ENCODE data around the gene MAGEA9B. TPM values are rescaled to one million over a fixed set of nuclear protein-coding genes. Genes with fewer than 3 reads are reported as not detected.
"Not testable (repeated sequence)": the region's sequence is repeated elsewhere in the genome, so short reads cannot be mapped to it uniquely, and the experiment has no call there.

The MAGEA9B gene
- total and polyA plus RNA-seq, 2 donors, result not detected

- H3K27ac ChIP-seq (ENCODE audit: low read depth); H3K4me3 ChIP-seq (ENCODE audit: low read depth, low read length); H3K36me3 ChIP-seq (ENCODE audit: insufficient read depth); H3K4me1 ChIP-seq (ENCODE audit: insufficient read depth); DNase-seq (ENCODE audit: extremely low spot score): not testable (repeated sequence)
- 85% methylated on average over 7 of the region's 11 CpGs for WGBS
Observed at GRCh38 chrX:149537474-149537873, 49.8 kb downstream of the MAGEA9B start.

- H3K27ac ChIP-seq (ENCODE audit: low read depth); H3K4me1 ChIP-seq (ENCODE audit: insufficient read depth); H3K4me3 ChIP-seq (ENCODE audit: low read depth, low read length); DNase-seq (ENCODE audit: extremely low spot score); H3K36me3 ChIP-seq (ENCODE audit: insufficient read depth): not testable (repeated sequence)
- 92% methylated on average over 3 of the region's 3 CpGs for whole genome bisulfite sequencing
Observed at GRCh38 chrX:149534926-149535602, 52.2 kb downstream of the MAGEA9B start.

- H3K36me3 ChIP-seq (ENCODE audit: insufficient read depth); DNase-seq (ENCODE audit: extremely low spot score); H3K4me3 ChIP-seq (ENCODE audit: low read depth, low read length); H3K4me1 ChIP-seq (ENCODE audit: insufficient read depth); H3K27ac ChIP-seq (ENCODE audit: low read depth): not testable (repeated sequence)
- WGBS, result 94% methylated on average over 9 of the region's 11 CpGs
Observed at GRCh38 chrX:149533999-149534398, 53.3 kb downstream of the MAGEA9B start.

- not testable (repeated sequence) for H3K4me1 ChIP-seq (ENCODE audit: insufficient read depth); H3K4me3 ChIP-seq (ENCODE audit: low read depth, low read length); H3K36me3 ChIP-seq (ENCODE audit: insufficient read depth); H3K27ac ChIP-seq (ENCODE audit: low read depth); DNase-seq (ENCODE audit: extremely low spot score)
- no CpG with 5 or more reads among the region's 3 CpGs for WGBS
Observed at GRCh38 chrX:149532868-149533267, 54.4 kb downstream of the MAGEA9B start.

Other genes with a start within 250 kb of the MAGEA9B start
- 44.3 TPM for gene IDS, start 82.2 kb downstream of the MAGEA9B start, total RNA-seq
- gene IDS, start 82.2 kb downstream of the MAGEA9B start, polyA plus RNA-seq, result 62.6 TPM
- gene EOLA1, start 46.4 kb downstream of the MAGEA9B start, total RNA-seq, result 10.2 TPM
- gene EOLA1, start 46.4 kb downstream of the MAGEA9B start, polyA plus RNA-seq, result 20.1 TPM
- gene HSFX3, start 37.5 kb downstream of the MAGEA9B start, total RNA-seq, result not detected
- gene HSFX3, start 37.5 kb downstream of the MAGEA9B start, polyA plus RNA-seq, result not detected
- gene HSFX2, start 7.9 kb upstream of the MAGEA9B start, total RNA-seq, result 0.95 TPM
- 1.3 TPM for gene HSFX2, start 7.9 kb upstream of the MAGEA9B start, polyA plus RNA-seq
- gene TMEM185A, start 44.3 kb upstream of the MAGEA9B start, total RNA-seq, result 26.2 TPM
- gene TMEM185A, start 44.3 kb upstream of the MAGEA9B start, polyA plus RNA-seq, result 23.3 TPM
- not detected for gene MAGEA11, start 124.6 kb upstream of the MAGEA9B start, total RNA-seq
- not detected for gene MAGEA11, start 124.6 kb upstream of the MAGEA9B start, polyA plus RNA-seq
- 0.95 TPM for gene HSFX1, start 186.6 kb upstream of the MAGEA9B start, total RNA-seq
- gene HSFX1, start 186.6 kb upstream of the MAGEA9B start, polyA plus RNA-seq, result 1.5 TPM
- gene MAGEA9, start 194.5 kb upstream of the MAGEA9B start, total RNA-seq, result not detected
- not detected for gene MAGEA9, start 194.5 kb upstream of the MAGEA9B start, polyA plus RNA-seq